KMS-11 (cell line): ENCODE data around the gene PIP4K2A.
"Not testable (repeated sequence)": the region's sequence is repeated elsewhere in the genome, so short reads cannot be mapped to it uniquely, and the experiment has no call there.

Experiments used
- H2AFZ ChIP-seq: fragments of 200-600 bp; sonication (generic); 2 replicates; pipeline ENCODE4 v1.6.1; 2016; ENCODE audit warnings: antibody characterized with exemption, mixed run types, low read depth
- H3K27ac ChIP-seq: fragments of 200-600 bp; sonication (generic); 2 replicates; pipeline ENCODE4 v1.6.1; 2016; ENCODE audit warnings: mild to moderate bottlenecking, mixed run types
- H3K27me3 ChIP-seq: fragments of 200-600 bp; sonication (generic); 2 replicates; pipeline ENCODE4 v1.6.1; 2017; ENCODE audit warnings: mild to moderate bottlenecking, low read depth, mixed run types, moderate library complexity; ENCODE audit not compliant: insufficient read depth
- H3K36me3 ChIP-seq: fragments of 200-600 bp; sonication (generic); 2 replicates; pipeline ENCODE4 v1.6.1; 2017; ENCODE audit warnings: mild to moderate bottlenecking, mixed run types; ENCODE audit not compliant: insufficient read depth
- H3K4me1 ChIP-seq: fragments of 200-600 bp; sonication (generic); 2 replicates; pipeline ENCODE4 v1.6.1; 2016; ENCODE audit warnings: mild to moderate bottlenecking, low read depth, mixed run types; ENCODE audit not compliant: poor library complexity, severe bottlenecking
- H3K4me2 ChIP-seq: fragments of 200-600 bp; sonication (generic); 2 replicates; pipeline ENCODE4 v1.7.0; 2016; ENCODE audit warnings: mild to moderate bottlenecking, mixed run types
- H3K4me3 ChIP-seq: fragments of 200-600 bp; sonication (generic); IDR thresholded peaks from 2 replicates; pipeline ENCODE4 v1.6.1; 2017; ENCODE audit warnings: low read depth, low read length, mixed read lengths; ENCODE audit not compliant: insufficient read depth
- H3K79me2 ChIP-seq: fragments of 200-600 bp; sonication (generic); 2 replicates; pipeline ENCODE4 v1.6.1; 2016; ENCODE audit warnings: low read depth, mixed run types; ENCODE audit not compliant: insufficient read depth
- H3K9ac ChIP-seq: fragments of 200-600 bp; sonication (generic); 2 replicates; pipeline ENCODE4 v1.6.1; 2016; ENCODE audit warnings: mild to moderate bottlenecking, mixed run types
- H4K20me1 ChIP-seq: fragments of 200-600 bp; sonication (generic); 2 replicates; pipeline ENCODE4 v1.6.1; 2016; ENCODE audit warnings: mild to moderate bottlenecking, mixed run types; ENCODE audit not compliant: insufficient read depth
- CTCF ChIP-seq: fragments of 200-600 bp; sonication (generic); conservative IDR thresholded peaks from 2 replicates; pipeline ENCODE4 v1.6.1; 2017; ENCODE audit warnings: low read depth, mild to moderate bottlenecking, antibody characterized with exemption, low read length, moderate library complexity, mixed read lengths

The PIP4K2A gene

GRCh38 chr10:22693860-22694259 is 20.5 kb downstream of the PIP4K2A start:
- no peaks in the 10 kb centered on the region for H4K20me1 ChIP-seq
- H3K27ac ChIP-seq: no peak overlapping the region
- H3K27me3 ChIP-seq: no peaks in the 10 kb centered on the region
- H3K4me2 ChIP-seq: no peak overlapping the region
- TF ChIP-seq CTCF: no peak
- peaks cover 25% of the 10 kb centered on the region for H3K4me1 ChIP-seq
- peaks cover 97% of the 10 kb centered on the region for H3K79me2 ChIP-seq
- H2AFZ ChIP-seq: no peak overlapping the region
- no peaks in the 10 kb centered on the region for H3K36me3 ChIP-seq
- no peak overlapping the region for H3K4me3 ChIP-seq
- no peak overlapping the region for H3K9ac ChIP-seq

GRCh38 chr10:22693371-22693784 is 21.0 kb downstream of the PIP4K2A start:
- Histone ChIP-seq H3K36me3 (no peaks in the 10 kb centered on the region), H3K9ac (no peak overlapping the region), H2AFZ (no peak overlapping the region), H3K79me2 (peaks cover 97% of the 10 kb centered on the region), H3K4me2 (no peak overlapping the region), H4K20me1 (no peaks in the 10 kb centered on the region), H3K4me1 (peaks cover 24% of the 10 kb centered on the region), H3K4me3 (no peak overlapping the region), H3K27ac (no peak overlapping the region), H3K27me3 (no peaks in the 10 kb centered on the region)
- TF ChIP-seq CTCF: no peak

- H3K79me2 ChIP-seq: peaks cover 97% of the 10 kb centered on the region
- not testable (repeated sequence) for H3K9ac ChIP-seq
Observed at GRCh38 chr10:22692119-22692518, 22.3 kb downstream of the PIP4K2A start.

GRCh38 chr10:22690614-22691431 is 23.6 kb downstream of the PIP4K2A start:
- H3K4me2 ChIP-seq: no peak overlapping the region
- TF ChIP-seq CTCF: no peak
- no peak overlapping the region for H3K4me3 ChIP-seq
- no peaks in the 10 kb centered on the region for H3K27me3 ChIP-seq
- no peak overlapping the region for H3K27ac ChIP-seq
- no peaks in the 10 kb centered on the region for H3K36me3 ChIP-seq
- peaks cover 46% of the 10 kb centered on the region for H3K4me1 ChIP-seq
- H2AFZ ChIP-seq: no peak overlapping the region
- H3K79me2 ChIP-seq: peaks cover 97% of the 10 kb centered on the region
- no peaks in the 10 kb centered on the region for H4K20me1 ChIP-seq
- no peak overlapping the region for H3K9ac ChIP-seq

More at GRCh38 chr10:22692119-22692518, 22.3 kb downstream of the PIP4K2A start:
- H3K4me2 ChIP-seq, H4K20me1 ChIP-seq, H3K27ac ChIP-seq, H3K36me3 ChIP-seq, H3K27me3 ChIP-seq, H2AFZ ChIP-seq, H3K4me3 ChIP-seq: not testable (repeated sequence)
- H3K4me1 ChIP-seq: peaks cover 33% of the 10 kb centered on the region

GRCh38 chr10:22690158-22690557 is 24.2 kb downstream of the PIP4K2A start:
- H3K9ac ChIP-seq: no peak overlapping the region
- H3K36me3 ChIP-seq: no peaks in the 10 kb centered on the region
- no peak overlapping the region for H2AFZ ChIP-seq
- H3K79me2 ChIP-seq: peaks cover 97% of the 10 kb centered on the region
- no peak for TF ChIP-seq CTCF
- H3K4me1 ChIP-seq: peaks cover 49% of the 10 kb centered on the region
- H3K27me3 ChIP-seq: no peaks in the 10 kb centered on the region
- no peak overlapping the region for H3K4me2 ChIP-seq
- no peak overlapping the region for H3K4me3 ChIP-seq
- H3K27ac ChIP-seq: no peak overlapping the region
- no peaks in the 10 kb centered on the region for H4K20me1 ChIP-seq
